Body of pancreas (tissue), 4 donors: Measurements from ENCODE around the gene DAPK2. TPM values are rescaled to one million over a fixed set of nuclear protein-coding genes. Genes with fewer than 3 reads are reported as not detected.

Experiments used
- ATAC-seq: fragments of 150-250 bp; one replicate; pipeline ENCODE4 v1.9.1; 2016
- DNase-seq, 4 donors: peaks; one replicate each; pipeline ENCODE4 v3.0.0-alpha.2; 2019
- H3K27ac ChIP-seq, 4 donors: fragments of 200-600 bp; sonication (generic); 1 replicate in 3 of 4; 2 replicates in 1 of 4; pipeline versions ENCODE4 v1.5.1 to v1.6.1; 2016 to 2019; ENCODE audit warnings: mild to moderate bottlenecking in 1 of 4, mixed read lengths in 1 of 4, moderate library complexity in 1 of 4
- H3K27me3 ChIP-seq, 2 donors: fragments of 200-600 bp; sonication (generic); one replicate each; pipeline ENCODE4 v1.6.0; 2016; ENCODE audit warnings: mild to moderate bottlenecking in 1 of 2
- H3K36me3 ChIP-seq, 2 donors: fragments of 200-600 bp; sonication (generic); replicated peaks in 1 of 2; 2 replicates each; pipeline ENCODE4 v1.5.1; 2016; ENCODE audit warnings: low read depth in 2 of 2; ENCODE audit not compliant: insufficient read depth in 1 of 2
- H3K4me1 ChIP-seq: fragments of 200-600 bp; sonication (generic); one replicate; pipeline ENCODE4 v1.6.0; 2016
- H3K4me3 ChIP-seq, 2 donors: fragments of 200-600 bp; sonication (generic); 1 replicate in 1 of 2; 2 replicates in 1 of 2; pipeline ENCODE4 v1.5.1; 2016 to 2019
- H3K9me3 ChIP-seq, 3 donors: fragments of 200-600 bp; sonication (generic); 1 replicate in 2 of 3; 2 replicates in 1 of 3; pipeline ENCODE4 v1.5.1; 2016
- POLR2A ChIP-seq, 3 donors: fragments of 450-650 bp; IDR thresholded peaks; one replicate each; pipeline ENCODE4 v1.6.1; 2016; ENCODE audit warnings: antibody characterized with exemption in 3 of 3, mild to moderate bottlenecking in 2 of 3
- WGBS, 2 donors: methylation state at CpG; one replicate each; pipeline ENCODE4 v1.1.5; 2017; 5-methylcytosine and 5-hydroxymethylcytosine counted together
- intact Hi-C: fragments of 100-400 bp; cut with DNase I; formaldehyde crosslinking; loops from one replicate; pipeline ENCODE4 v1.15.1; 2023
- total RNA-seq, 2 donors: library from RNA; depleted of rRNA; stranded (reverse); fragments of >200 nt; gene quantifications; one replicate each; pipeline ENCODE4 v1.1.0, GENCODE V29; 2016
- TF ChIP-seq, protein P1 (sequence below), 7 experiments: fragments of 450-650 bp in 4 of 7; fragments of 200-600 bp in 3 of 7; sonication (generic) in 3 of 7; IDR thresholded peaks; one replicate each; pipeline ENCODE4 v1.5.1; 2016 to 2019; ENCODE audit warnings: antibody characterized with exemption in 7 of 7

Gene DAPK2
- total RNA-seq, 2 donors from 2014 or later, result 2.9 to 5.9 TPM

DNA sequence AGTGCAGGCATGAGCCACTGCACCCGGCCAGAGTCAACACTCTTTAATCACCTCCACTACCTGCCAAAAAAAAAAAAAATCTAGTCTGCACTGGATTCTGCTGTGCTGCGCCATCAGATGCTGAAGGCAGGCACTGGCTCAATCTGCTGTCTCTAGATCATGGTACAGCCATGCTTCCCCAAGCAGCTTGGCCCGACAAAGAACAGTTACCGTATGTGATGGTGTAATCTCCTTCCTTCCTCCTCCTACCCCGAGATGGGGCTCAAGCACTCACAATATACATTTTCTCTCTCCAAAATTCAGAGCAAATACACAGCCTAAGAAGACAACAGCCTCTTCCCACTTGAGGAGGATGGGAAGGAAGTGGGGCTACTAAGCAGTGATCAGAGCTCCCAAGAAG lies 45.1 kb downstream of the DAPK2 start:
- Histone ChIP-seq H3K4me3 (no peak overlapping the region), H3K36me3 (no peaks in the 10 kb centered on the region), H3K27ac (no peak overlapping the region), H3K27me3 (no peaks in the 10 kb centered on the region), H3K9me3 (no peaks in the 10 kb centered on the region), H3K4me1 (peaks cover 38% of the 10 kb centered on the region)
- intact Hi-C loops, result no loop called here
- DNase-seq (no peak), ATAC-seq (no peak)
- TF ChIP-seq POLR2A (IDR thresholded peaks at IDR 0.05), result no peak
- TF ChIP-seq, protein P1, sequence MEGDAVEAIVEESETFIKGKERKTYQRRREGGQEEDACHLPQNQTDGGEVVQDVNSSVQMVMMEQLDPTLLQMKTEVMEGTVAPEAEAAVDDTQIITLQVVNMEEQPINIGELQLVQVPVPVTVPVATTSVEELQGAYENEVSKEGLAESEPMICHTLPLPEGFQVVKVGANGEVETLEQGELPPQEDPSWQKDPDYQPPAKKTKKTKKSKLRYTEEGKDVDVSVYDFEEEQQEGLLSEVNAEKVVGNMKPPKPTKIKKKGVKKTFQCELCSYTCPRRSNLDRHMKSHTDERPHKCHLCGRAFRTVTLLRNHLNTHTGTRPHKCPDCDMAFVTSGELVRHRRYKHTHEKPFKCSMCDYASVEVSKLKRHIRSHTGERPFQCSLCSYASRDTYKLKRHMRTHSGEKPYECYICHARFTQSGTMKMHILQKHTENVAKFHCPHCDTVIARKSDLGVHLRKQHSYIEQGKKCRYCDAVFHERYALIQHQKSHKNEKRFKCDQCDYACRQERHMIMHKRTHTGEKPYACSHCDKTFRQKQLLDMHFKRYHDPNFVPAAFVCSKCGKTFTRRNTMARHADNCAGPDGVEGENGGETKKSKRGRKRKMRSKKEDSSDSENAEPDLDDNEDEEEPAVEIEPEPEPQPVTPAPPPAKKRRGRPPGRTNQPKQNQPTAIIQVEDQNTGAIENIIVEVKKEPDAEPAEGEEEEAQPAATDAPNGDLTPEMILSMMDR (IDR thresholded peaks at IDR 0.05), result no peak
- 85 to 86% methylated on average over 4 to 5 of the region's 5 CpGs for WGBS, 2 donors

DNA sequence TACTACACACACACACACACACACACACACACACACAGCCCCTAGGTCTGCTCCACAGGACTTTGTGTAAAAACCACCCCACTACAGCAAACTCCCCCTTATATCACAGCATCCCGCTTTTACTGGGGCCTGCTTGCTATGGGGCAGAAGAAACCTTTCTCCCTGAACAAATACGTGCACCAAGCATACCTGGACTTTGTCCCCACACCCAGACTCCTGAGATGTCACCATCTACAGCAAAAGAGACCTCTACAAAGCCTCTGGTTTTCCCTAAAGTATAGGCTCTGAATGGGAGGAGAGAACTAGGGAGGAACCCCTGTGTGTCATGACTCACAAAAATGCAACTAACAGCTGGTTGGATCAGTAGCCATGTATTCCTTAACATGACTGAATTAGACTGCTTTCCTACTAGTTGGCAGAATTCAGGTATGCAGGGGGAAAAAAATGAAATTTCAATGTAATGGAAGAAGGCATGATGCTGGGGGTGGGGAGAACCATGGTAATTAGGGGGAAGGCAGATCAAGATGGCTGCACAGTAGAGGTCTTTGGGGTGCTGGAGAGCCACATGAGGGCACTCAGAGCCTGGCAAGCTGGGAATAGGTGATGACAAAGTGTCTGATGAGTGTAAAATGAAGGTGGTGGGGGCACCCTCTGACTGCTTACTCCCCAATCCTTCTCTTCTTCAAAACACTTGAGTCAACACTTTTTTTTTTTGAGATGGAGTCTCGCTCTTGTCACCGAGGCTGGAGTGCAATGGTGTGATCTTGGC lies 45.9 kb downstream of the DAPK2 start:
- ATAC-seq (no peak), DNase-seq (no peak)
- 78 to 80% methylated on average over 4 of the region's 4 CpGs for WGBS, 2 donors
- H3K27me3 ChIP-seq, result no peaks in the 10 kb centered on the region
- no peaks in the 10 kb centered on the region for H3K36me3 ChIP-seq
- H3K4me1 ChIP-seq, result peaks cover 35% of the 10 kb centered on the region
- no peak overlapping the region for H3K27ac ChIP-seq
- H3K9me3 ChIP-seq, result no peaks in the 10 kb centered on the region
- intact Hi-C loops, result no loop called here
- H3K4me3 ChIP-seq, result no peak overlapping the region
- TF ChIP-seq, protein P1 (IDR thresholded peaks at IDR 0.05), result no peak
- TF ChIP-seq POLR2A (IDR thresholded peaks at IDR 0.05), result no peak

- no peak overlapping the region for H3K4me3 ChIP-seq
- WGBS, 2 donors, result 31% methylated on average over 3 of the region's 3 CpGs; no CpG with 5 or more reads in 1 of the 2 donors
- no peaks in the 10 kb centered on the region for H3K36me3 ChIP-seq
- intact Hi-C loops, result no loop called here
- no peaks in the 10 kb centered on the region for H3K27me3 ChIP-seq
- peaks cover 25% of the 10 kb centered on the region for H3K4me1 ChIP-seq
- H3K27ac ChIP-seq, result no peak overlapping the region
- ATAC-seq (no peak), DNase-seq (peak in 1 of 4 donors; percentile 8)
- no peaks in the 10 kb centered on the region for H3K9me3 ChIP-seq
- TF ChIP-seq POLR2A (IDR thresholded peaks at IDR 0.05), result no peak
- TF ChIP-seq, protein P1 (IDR thresholded peaks at IDR 0.05), result no peak
These were observed 47.1 kb downstream of the DAPK2 start for GRCh38 chr15:63999177-63999576.

- no peak for ATAC-seq
- Histone ChIP-seq H3K4me1 (peaks cover 24% of the 10 kb centered on the region), H3K27me3 (no peaks in the 10 kb centered on the region), H3K27ac (no peak overlapping the region), H3K9me3 (no peaks in the 10 kb centered on the region), H3K36me3 (no peaks in the 10 kb centered on the region), H3K4me3 (no peak overlapping the region)
- intact Hi-C loops, result no loop called here
- DNase-seq, result peak in 1 of 4 donors; percentile 16
- WGBS, 2 donors, result 58 to 64% methylated on average over 6 to 8 of the region's 8 CpGs
- TF ChIP-seq, protein P1 (IDR thresholded peaks at IDR 0.05), result no peak
- no peak for TF ChIP-seq POLR2A (IDR thresholded peaks at IDR 0.05)
These were observed 47.8 kb downstream of the DAPK2 start for GRCh38 chr15:63998489-63998888.
